OCI-LY3 (cell line): Measurements from ENCODE around the gene UBL4A.

Source experiments
- EZH2phosphoT487 ChIP-seq: fragments of 200-600 bp; shearing (Covaris generic); IDR thresholded peaks from 2 replicates; pipeline ENCODE4 v1.6.1; 2018; ENCODE audit warnings: antibody characterized with exemption, mixed run types, low read depth
- TF ChIP-seq, protein P1 (sequence below): fragments of 200-600, 300-600 bp; sonication (generic); IDR thresholded peaks from 2 replicates; pipeline ENCODE4 v1.5.1; 2014; ENCODE audit warnings: antibody characterized with exemption, low read length, low read depth

DNA sequence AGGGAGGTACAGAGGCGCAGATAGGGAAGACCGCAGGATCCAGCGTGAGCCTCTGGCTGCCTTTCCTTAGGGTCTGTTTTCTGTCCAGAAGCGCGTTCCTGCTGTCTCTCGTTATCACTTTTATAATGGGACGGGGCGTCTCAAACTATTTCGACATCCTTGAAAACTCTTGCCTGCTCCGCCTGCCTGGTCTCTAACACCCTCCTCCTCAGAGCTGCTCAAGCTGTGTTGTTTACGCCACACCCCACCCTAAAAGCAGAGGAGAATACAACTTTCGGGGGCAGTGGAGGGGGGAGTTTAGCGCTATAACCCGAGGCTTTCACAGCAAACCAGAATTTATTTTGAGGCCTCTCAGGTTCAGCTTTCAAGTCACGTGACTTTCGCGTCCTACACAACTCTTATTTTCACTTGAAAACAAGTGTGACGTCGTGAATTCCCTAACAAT is 30.3 kb upstream of the UBL4A start:
- TF ChIP-seq, protein P1, sequence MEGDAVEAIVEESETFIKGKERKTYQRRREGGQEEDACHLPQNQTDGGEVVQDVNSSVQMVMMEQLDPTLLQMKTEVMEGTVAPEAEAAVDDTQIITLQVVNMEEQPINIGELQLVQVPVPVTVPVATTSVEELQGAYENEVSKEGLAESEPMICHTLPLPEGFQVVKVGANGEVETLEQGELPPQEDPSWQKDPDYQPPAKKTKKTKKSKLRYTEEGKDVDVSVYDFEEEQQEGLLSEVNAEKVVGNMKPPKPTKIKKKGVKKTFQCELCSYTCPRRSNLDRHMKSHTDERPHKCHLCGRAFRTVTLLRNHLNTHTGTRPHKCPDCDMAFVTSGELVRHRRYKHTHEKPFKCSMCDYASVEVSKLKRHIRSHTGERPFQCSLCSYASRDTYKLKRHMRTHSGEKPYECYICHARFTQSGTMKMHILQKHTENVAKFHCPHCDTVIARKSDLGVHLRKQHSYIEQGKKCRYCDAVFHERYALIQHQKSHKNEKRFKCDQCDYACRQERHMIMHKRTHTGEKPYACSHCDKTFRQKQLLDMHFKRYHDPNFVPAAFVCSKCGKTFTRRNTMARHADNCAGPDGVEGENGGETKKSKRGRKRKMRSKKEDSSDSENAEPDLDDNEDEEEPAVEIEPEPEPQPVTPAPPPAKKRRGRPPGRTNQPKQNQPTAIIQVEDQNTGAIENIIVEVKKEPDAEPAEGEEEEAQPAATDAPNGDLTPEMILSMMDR = no peak
- TF ChIP-seq EZH2phosphoT487 = no peak
